K562 (cell line): ENCODE results near the gene COQ9. TPM values are rescaled to one million over a fixed set of nuclear protein-coding genes. Genes with fewer than 3 reads are reported as not detected.

Experiments used
- BRD9 ChIP-seq: fragments of 450-650 bp; IDR thresholded peaks from 2 replicates; pipeline ENCODE4 v1.6.1; 2018; ENCODE audit warnings: low read depth; ENCODE audit not compliant: partially characterized antibody
- CREB1 ChIP-seq, 2 experiments: sonication (generic) in 1 of 2; formaldehyde crosslinking in 1 of 2; IDR thresholded peaks; 2 replicates each; pipeline versions ENCODE4 v1.6.1 to v1.8.0; 2012 to 2022; ENCODE audit warnings: inconsistent platforms in 1 of 2, mild to moderate bottlenecking in 1 of 2, missing genetic modification reagents in 1 of 2, moderate library complexity in 1 of 2
- E2F5 ChIP-seq: sonication (generic); formaldehyde crosslinking; IDR thresholded peaks from 2 replicates; pipeline ENCODE4 v1.8.0; 2022; ENCODE audit warnings: mild to moderate bottlenecking, missing genetic modification reagents
- ELF2 ChIP-seq: fragments of 250-450 bp; sonication (Bioruptor Pico); IDR thresholded peaks from 2 replicates; pipeline ENCODE4 v1.5.0; 2021; ENCODE audit warnings: mild to moderate bottlenecking
- FOXJ3 ChIP-seq: sonication (generic); formaldehyde crosslinking; IDR thresholded peaks from 2 replicates; pipeline ENCODE4 v1.4.0; 2020; ENCODE audit warnings: mild to moderate bottlenecking, missing genetic modification reagents
- FOXM1 ChIP-seq, 2 experiments: fragments of 450-650 bp in 1 of 2; sonication (generic) in 1 of 2; formaldehyde crosslinking in 1 of 2; IDR thresholded peaks; 2 replicates each; pipeline versions ENCODE4 v1.6.1 to v1.9.0; 2017 to 2022; ENCODE audit warnings: low read depth in 2 of 2, mild to moderate bottlenecking in 2 of 2, missing genetic modification reagents in 1 of 2, moderate library complexity in 1 of 2
- HNRNPK ChIP-seq: fragments of 200-400 bp; formaldehyde crosslinking; IDR thresholded peaks from one replicate; pipeline ENCODE4 v1.6.1; 2018; ENCODE audit warnings: mild to moderate bottlenecking, low read depth, low read length; ENCODE audit not compliant: poor library complexity, severe bottlenecking
- KLF13 ChIP-seq: fragments of 450-650 bp; IDR thresholded peaks from 2 replicates; pipeline ENCODE4 v1.6.1; 2016; ENCODE audit warnings: missing genetic modification characterization, low read depth, mild to moderate bottlenecking, missing compliant biosample characterization, moderate library complexity, borderline replicate concordance
- MYC ChIP-seq, 2 experiments: fragments of 250-450 bp in 1 of 2; sonication (Bioruptor Pico) in 1 of 2; IDR thresholded peaks; 2 replicates each; pipeline versions ENCODE4 v1.5.1 to v1.6.1; 2012 to 2021; ENCODE audit warnings: low read depth in 2 of 2, borderline replicate concordance in 1 of 2, improper control_type of control experiment in 1 of 2, low read length in 1 of 2, mild to moderate bottlenecking in 1 of 2, moderate library complexity in 1 of 2
- NCOR1 ChIP-seq: fragments of 450-650 bp; IDR thresholded peaks from 2 replicates; pipeline ENCODE4 v1.6.1; 2016; ENCODE audit warnings: mild to moderate bottlenecking, moderate library complexity
- PHF8 ChIP-seq: fragments of 200-600 bp; sonication (generic); IDR thresholded peaks from 2 replicates; pipeline ENCODE4 v1.6.1; 2012; ENCODE audit warnings: mixed run types, mild to moderate bottlenecking, inconsistent platforms, low read length, moderate library complexity, borderline replicate concordance
- POLR2H ChIP-seq: IDR thresholded peaks from 2 replicates; pipeline ENCODE4 v1.6.1; 2016; ENCODE audit warnings: missing genetic modification characterization, low read depth, mild to moderate bottlenecking, control low read depth, missing compliant biosample characterization, moderate library complexity
- POU5F1 ChIP-seq: fragments of 150-350 bp; IDR thresholded peaks from 2 replicates; pipeline ENCODE4 v1.6.1; 2014; ENCODE audit warnings: borderline replicate concordance, low read length, low read depth, mild to moderate bottlenecking; ENCODE audit not compliant: partially characterized antibody
- PRDM10 ChIP-seq: fragments of 450-650 bp; IDR thresholded peaks from 2 replicates; pipeline ENCODE4 v1.6.1; 2018; ENCODE audit not compliant: partially characterized antibody
- RFX7 ChIP-seq: fragments of 250-450 bp; sonication (Bioruptor Pico); IDR thresholded peaks from 2 replicates; pipeline ENCODE4 v1.5.1; 2021; ENCODE audit warnings: mild to moderate bottlenecking
- SNRNP70 ChIP-seq: fragments of 200-400 bp; formaldehyde crosslinking; optimal IDR thresholded peaks from 2 replicates; pipeline ENCODE3; 2017; ENCODE audit warnings: low read depth, low read length
- TAF1 ChIP-seq: IDR thresholded peaks from 2 replicates; pipeline ENCODE4 v1.6.1; 2011; ENCODE audit warnings: mild to moderate bottlenecking, low read length, moderate library complexity; ENCODE audit not compliant: insufficient read depth, control insufficient read depth, severe bottlenecking; ENCODE audit errors: extremely low read depth
- TAF9B ChIP-seq: fragments of 450-650 bp; IDR thresholded peaks from 2 replicates; pipeline ENCODE4 v1.6.1; 2018; ENCODE audit warnings: mild to moderate bottlenecking; ENCODE audit not compliant: partially characterized antibody
- TEAD2 ChIP-seq: fragments of 450-650 bp; IDR thresholded peaks from 2 replicates; pipeline ENCODE4 v1.6.1; 2016; ENCODE audit warnings: missing genetic modification characterization, control low read depth, missing compliant biosample characterization
- ZBED1 ChIP-seq: IDR thresholded peaks from 2 replicates; pipeline ENCODE4 v1.6.1; 2014
- ZBTB17 ChIP-seq: fragments of 450-650 bp; formaldehyde crosslinking; IDR thresholded peaks from 2 replicates; pipeline ENCODE4 v1.4.0; 2020; ENCODE audit warnings: mild to moderate bottlenecking
- ZNF140 ChIP-seq: fragments of 250-450 bp; sonication (Bioruptor Pico); IDR thresholded peaks from 2 replicates; pipeline ENCODE4 v1.8.0; 2021; ENCODE audit warnings: moderate library complexity, mild to moderate bottlenecking, inconsistent platforms
- ZNF41 ChIP-seq: fragments of 250-450 bp; sonication (Bioruptor Pico); conservative IDR thresholded peaks from 2 replicates; pipeline ENCODE4 v1.4.0; 2020; ENCODE audit warnings: mild to moderate bottlenecking
- polyA plus RNA-seq, 8 experiments: library from polyadenylated mRNA; depleted of rRNA in 4 of 8; stranded (reverse) in 5 of 8; unstranded in 3 of 8; fragments of >200 nt; fragmentation: Nextera tagmentation in 2 of 8; fragmentation: Illumina TruSeq in 1 of 8; extraction: Ambion mirVana in 2 of 8; extraction: Trizol in 1 of 8; gene quantifications; 2 replicates each; pipeline versions ENCODE4 v1.2.1 to v1.2.3, GENCODE V29; 2011 to 2014; ENCODE audit warnings: inconsistent platforms in 1 of 8, missing spikeins in 1 of 8
- total RNA-seq, 7 experiments: library from RNA; depleted of rRNA in 6 of 7; stranded (reverse); fragments of >200 nt in 6 of 7; fragmentation: Illumina TruSeq in 2 of 7; extraction: Trizol in 2 of 7; gene quantifications; 2 replicates each; pipeline versions ENCODE4 v1.2.1 to v1.2.3, GENCODE V29; 2011 to 2021; ENCODE audit warnings: low replicate concordance in 1 of 7

COQ9 gene
- total and polyA plus RNA-seq, 9 of the 15 experiments (the other 6 are each of a cell fraction or from before 2014, with no cell fraction given) = 35.0 to 139 (median 71.4) TPM

GRCh38 chr16:57447186-57447962 lies at the start of gene COQ9, which contains the start of gene CIAPIN1 (continued):
- TF ChIP-seq FOXM1 (IDR thresholded peaks at IDR 0.05; ENCODE audit: low read depth) (no peak), FOXM1 (CRISPR knock-in tag; IDR thresholded peaks at IDR 0.05; ENCODE audit: low read depth) (no peak), ZNF140 (CRISPR knock-in tag) (no peak), POLR2H (tag) (peak; percentile 76), HNRNPK (no peak), KLF13 (tag) (no peak), ELF2 (CRISPR knock-in tag) (peak; percentile 99), RFX7 (CRISPR knock-in tag) (no peak), CREB1 (IDR thresholded peaks at IDR 0.05) (peak; percentile 93), CREB1 (CRISPR knock-in tag; IDR thresholded peaks at IDR 0.05) (peak; percentile 96), TAF9B (peak; percentile 98), ZBED1 (no peak), E2F5 (CRISPR knock-in tag) (no peak), BRD9 (no peak), ZBTB17 (CRISPR knock-in tag) (0 out of 2 replicates have a peak, but pooled peaks have one; percentile 58), NCOR1 (no peak), POU5F1 (no peak), SNRNP70 (no peak), PRDM10 (peak; percentile 30), ZNF41 (no peak), MYC (IDR thresholded peaks at IDR 0.05; ENCODE audit: low read depth, low read length) (peak; percentile 77), MYC (CRISPR knock-in tag; IDR thresholded peaks at IDR 0.05; ENCODE audit: borderline replicate concordance, low read depth) (no peak), PHF8 (peak; percentile 91), TAF1 (peak; percentile 100), FOXJ3 (no peak), TEAD2 (tag) (no peak)
